Mesendoderm (in vitro differentiated cells): ENCODE measurements around the gene UBAC2.

Experiments used
- DNase-seq: peaks from one replicate; pipeline ENCODE4 v3.0.0; 2013
- H2AK5ac ChIP-seq: 2 replicates; pipeline ENCODE4 v1.6.1; 2013; ENCODE audit warnings: low read length, inconsistent platforms
- H2BK120ac ChIP-seq: 2 replicates; pipeline ENCODE4 v1.6.1; 2013; ENCODE audit warnings: low read depth, mild to moderate bottlenecking, low read length, moderate library complexity, mixed read lengths
- H2BK15ac ChIP-seq: replicated peaks from 2 replicates; pipeline ENCODE4 v1.6.1; 2013; ENCODE audit warnings: low read depth, mild to moderate bottlenecking, moderate library complexity
- H2BK5ac ChIP-seq: 2 replicates; pipeline ENCODE4 v1.6.1; 2013; ENCODE audit warnings: low read length, inconsistent platforms
- H3K18ac ChIP-seq: 2 replicates; pipeline ENCODE4 v1.6.1; 2013; ENCODE audit warnings: mild to moderate bottlenecking, low read length, mixed read lengths
- H3K23ac ChIP-seq: one replicate; pipeline ENCODE4 v1.6.1; 2013; ENCODE audit warnings: low read length
- H3K27ac ChIP-seq: 2 replicates; pipeline ENCODE4 v1.5.1; 2013; ENCODE audit warnings: low read depth, mild to moderate bottlenecking, inconsistent platforms, low read length, moderate library complexity
- H3K27me3 ChIP-seq: 2 replicates; pipeline ENCODE4 v1.6.1; 2013; ENCODE audit warnings: low read length, control low read depth, mild to moderate bottlenecking, inconsistent platforms; ENCODE audit not compliant: insufficient read depth, poor library complexity
- H3K36me3 ChIP-seq: 2 replicates; pipeline ENCODE4 v1.6.1; 2013; ENCODE audit warnings: low read length, inconsistent platforms; ENCODE audit not compliant: control insufficient read depth, insufficient read depth
- H3K4ac ChIP-seq: one replicate; pipeline ENCODE4 v1.6.1; 2013; ENCODE audit warnings: low read depth, mild to moderate bottlenecking, low read length, moderate library complexity
- H3K4me1 ChIP-seq: 2 replicates; pipeline ENCODE4 v1.6.1; 2013; ENCODE audit warnings: low read depth, low read length, inconsistent platforms; ENCODE audit not compliant: control insufficient read depth
- H3K4me2 ChIP-seq: 2 replicates; pipeline ENCODE4 v1.6.1; 2013; ENCODE audit warnings: low read length
- H3K4me3 ChIP-seq: 2 replicates; pipeline ENCODE4 v1.5.1; 2013; ENCODE audit warnings: mild to moderate bottlenecking, low read length
- H3K56ac ChIP-seq: one replicate; pipeline ENCODE4 v1.6.1; 2013; ENCODE audit warnings: low read length
- H3K79me1 ChIP-seq: 2 replicates; pipeline ENCODE4 v1.6.1; 2013; ENCODE audit warnings: low read length, inconsistent platforms
- H3K79me2 ChIP-seq: 2 replicates; pipeline ENCODE4 v1.6.1; 2013; ENCODE audit warnings: mild to moderate bottlenecking, low read length; ENCODE audit not compliant: control insufficient read depth, insufficient read depth
- H3K9ac ChIP-seq: 2 replicates; pipeline ENCODE4 v1.6.1; 2013; ENCODE audit warnings: low read length, inconsistent platforms
- H4K5ac ChIP-seq: one replicate; pipeline ENCODE4 v1.6.1; 2013; ENCODE audit warnings: low read length
- H4K8ac ChIP-seq: one replicate; pipeline ENCODE4 v1.6.1; 2013; ENCODE audit warnings: low read depth, mild to moderate bottlenecking, control low read depth, low read length, moderate library complexity
- WGBS: extraction: QIAGEN DNeasy Blood & Tissue Kit; methylation state at CpG from one replicate; pipeline ENCODE4 v1.1.7; 2013; ENCODE audit warnings: low lambda C conversion rate, missing lambda C conversion rate; ENCODE audit not compliant: insufficient coverage; ENCODE audit errors: extremely low coverage; 5-methylcytosine and 5-hydroxymethylcytosine counted together

Gene UBAC2

DNA sequence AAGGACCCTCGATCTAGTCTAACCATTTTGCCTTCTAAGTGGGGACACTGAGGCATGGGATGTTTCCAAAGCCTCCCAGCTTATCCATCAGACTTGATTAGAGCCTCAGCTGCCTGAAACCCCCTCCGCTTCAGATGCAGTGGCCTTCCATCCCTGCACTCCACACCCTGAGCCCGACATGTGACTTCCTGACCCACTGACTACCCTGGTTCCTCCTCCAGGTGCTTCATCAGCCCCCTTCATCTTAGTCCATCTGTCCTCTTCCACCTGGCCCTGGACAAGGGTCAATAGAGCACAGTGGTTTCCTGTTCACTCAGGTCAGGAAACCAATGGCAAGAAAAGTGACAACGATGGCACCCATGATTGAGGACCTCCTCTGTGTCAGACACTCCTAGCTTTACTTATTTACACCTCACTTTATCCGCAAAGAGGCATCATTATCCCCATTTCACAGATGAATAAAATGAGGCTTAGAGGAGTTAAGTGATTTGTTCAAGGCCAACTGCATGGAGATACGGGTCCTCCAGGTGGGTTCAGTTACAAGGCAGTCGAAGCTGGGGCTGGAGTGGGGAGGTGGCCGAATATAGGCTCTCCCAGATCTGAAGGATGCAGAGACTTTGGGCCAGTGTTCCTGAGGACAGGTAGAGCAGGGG lies 219.1 kb downstream of the UBAC2 start:
- no CpG with 5 or more reads among the region's 8 CpGs for WGBS
- no peak overlapping the region for H2BK15ac ChIP-seq

DNA sequence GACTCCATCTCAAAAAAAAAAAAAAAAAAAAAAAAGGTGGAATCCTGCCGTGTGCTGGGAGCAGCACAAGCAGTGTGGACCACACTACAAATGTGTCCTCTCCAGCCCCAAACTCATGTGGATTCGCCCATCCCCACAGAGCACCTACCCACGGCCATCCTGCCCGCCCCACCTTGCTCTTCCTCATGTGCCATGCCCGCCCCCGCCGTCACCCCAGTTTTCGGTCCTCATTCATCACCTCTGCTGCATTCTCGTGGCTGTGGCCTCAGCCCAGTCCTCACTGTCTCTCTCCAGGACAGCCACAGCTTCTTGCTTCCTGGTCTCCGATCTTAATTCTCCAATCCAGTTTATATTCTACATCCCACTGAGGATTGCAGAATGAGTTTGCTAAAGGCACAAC lies 220.6 kb downstream of the UBAC2 start:
- no peak overlapping the region for H2AK5ac ChIP-seq

More for the DNA sequence above, 219.1 kb downstream of the UBAC2 start:
- Histone ChIP-seq H3K27me3 (no peaks in the 10 kb centered on the region), H2AK5ac (no peak overlapping the region), H3K4me2 (no peak overlapping the region), H3K36me3 (no peaks in the 10 kb centered on the region), H3K79me2 (no peaks in the 10 kb centered on the region), H3K79me1 (no peaks in the 10 kb centered on the region), H3K18ac (no peak overlapping the region), H4K5ac (no peak overlapping the region), H2BK5ac (no peak overlapping the region), H3K4me1 (peaks cover 6% of the 10 kb centered on the region), H3K9ac (no peak overlapping the region), H2BK120ac (no peak overlapping the region), H4K8ac (no peak overlapping the region), H3K23ac (no peak overlapping the region), H3K27ac (no peak overlapping the region), H3K4me3 (no peak overlapping the region), H3K56ac (no peak overlapping the region), H3K4ac (no peak overlapping the region)
- DNase-seq, result no peak

DNA sequence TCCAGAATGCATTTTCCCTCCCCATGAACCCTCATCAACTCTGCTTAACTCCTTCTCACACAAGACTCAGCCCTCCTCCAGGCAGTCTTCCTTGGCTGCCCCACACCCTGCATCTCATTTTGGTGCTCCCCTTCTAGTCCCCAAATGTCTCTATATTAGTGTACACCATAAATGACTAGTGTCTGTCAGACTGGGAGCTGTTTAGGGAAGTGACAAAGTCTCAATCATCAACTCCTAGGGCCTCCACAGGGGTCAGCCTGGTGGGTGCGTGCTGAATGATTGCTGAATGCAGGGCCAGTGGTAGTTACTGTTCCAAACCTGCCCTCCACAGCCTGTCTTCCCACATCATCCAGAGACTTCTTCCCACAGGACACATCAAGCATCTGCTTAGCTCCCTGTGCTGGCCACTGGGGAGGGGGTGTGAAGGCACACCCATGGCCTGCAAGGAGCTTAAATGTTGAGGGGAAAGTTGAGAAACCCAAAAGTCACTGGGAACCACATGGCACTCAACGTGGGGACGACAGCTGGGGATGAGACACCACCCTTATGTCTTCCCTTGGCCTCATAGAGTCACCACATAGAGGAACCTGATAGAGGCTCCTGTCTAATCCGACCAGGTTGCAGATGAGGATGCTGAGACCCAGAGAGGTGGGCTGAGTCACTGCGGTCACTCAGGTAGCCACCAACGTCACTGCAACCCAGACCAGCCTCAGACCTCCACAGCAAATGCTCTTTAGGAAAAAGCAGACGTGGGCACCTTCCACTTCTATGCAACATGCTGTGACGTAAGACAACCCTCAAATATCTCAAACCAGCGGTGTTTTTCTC lies 221.3 kb downstream of the UBAC2 start:
- no peak overlapping the region for H3K56ac ChIP-seq
- H3K18ac ChIP-seq, result no peak overlapping the region
- no peak overlapping the region for H2BK120ac ChIP-seq
- H3K36me3 ChIP-seq, result no peaks in the 10 kb centered on the region
- no peak overlapping the region for H3K4me2 ChIP-seq
- H4K5ac ChIP-seq, result no peak overlapping the region
- WGBS, result no CpG with 5 or more reads among the region's 9 CpGs
- no peak overlapping the region for H2AK5ac ChIP-seq
- H3K9ac ChIP-seq, result no peak overlapping the region
- H2BK5ac ChIP-seq, result no peak overlapping the region
- peaks cover 3% of the 10 kb centered on the region for H3K4me1 ChIP-seq
- H3K27me3 ChIP-seq, result no peaks in the 10 kb centered on the region
- H3K4me3 ChIP-seq, result no peak overlapping the region
- H3K4ac ChIP-seq, result no peak overlapping the region
- DNase-seq, result no peak
- no peak overlapping the region for H3K23ac ChIP-seq
- H3K79me2 ChIP-seq, result no peaks in the 10 kb centered on the region
- no peak overlapping the region for H3K27ac ChIP-seq
- no peaks in the 10 kb centered on the region for H3K79me1 ChIP-seq
- H2BK15ac ChIP-seq, result no peak overlapping the region
- H4K8ac ChIP-seq, result no peak overlapping the region

More for the DNA sequence above, 220.6 kb downstream of the UBAC2 start:
- Histone ChIP-seq H3K4ac (no peak overlapping the region), H4K8ac (no peak overlapping the region), H2BK120ac (no peak overlapping the region), H3K27ac (no peak overlapping the region), H2BK15ac (no peak overlapping the region), H3K23ac (no peak overlapping the region), H3K4me3 (no peak overlapping the region), H3K4me2 (no peak overlapping the region), H3K18ac (no peak overlapping the region), H3K36me3 (no peaks in the 10 kb centered on the region), H3K4me1 (peaks cover 6% of the 10 kb centered on the region), H3K79me2 (no peaks in the 10 kb centered on the region), H2BK5ac (no peak overlapping the region), H3K79me1 (no peaks in the 10 kb centered on the region), H3K27me3 (no peaks in the 10 kb centered on the region), H3K56ac (no peak overlapping the region), H4K5ac (no peak overlapping the region), H3K9ac (no peak overlapping the region)
- no peak for DNase-seq
- WGBS, result no CpG with 5 or more reads among the region's 10 CpGs

DNA sequence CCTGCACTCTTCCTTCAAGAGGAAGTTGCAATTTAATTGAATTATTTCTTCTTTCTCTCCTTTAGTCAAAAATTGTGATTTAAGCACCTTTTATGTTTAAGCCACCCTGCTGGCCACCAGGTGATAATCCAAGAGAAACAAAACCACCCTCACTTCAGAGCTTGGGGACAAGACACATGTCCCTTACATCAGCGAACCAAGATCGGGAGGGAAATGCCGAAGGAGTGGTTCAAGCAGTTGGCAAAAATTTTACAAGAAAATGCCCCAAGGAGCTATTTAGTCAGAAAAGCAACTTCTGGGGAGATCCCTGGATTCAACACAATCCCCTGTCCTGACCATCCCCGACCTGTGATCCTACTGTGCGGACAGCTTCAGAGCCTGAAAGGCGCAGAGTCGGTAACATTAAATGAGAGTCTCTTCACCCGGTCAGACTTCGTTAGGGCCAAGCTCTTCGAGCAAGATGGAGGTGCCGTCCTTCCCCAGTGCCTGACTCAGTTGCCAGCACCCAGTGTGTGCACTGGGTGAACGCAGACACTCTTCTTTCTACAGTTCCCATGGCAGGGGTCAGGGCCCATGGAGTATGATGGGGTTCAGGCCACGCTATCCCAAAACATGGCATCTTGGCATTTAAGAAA lies 222.0 kb downstream of the UBAC2 start:
- Histone ChIP-seq H3K27ac (no peak overlapping the region), H2BK15ac (no peak overlapping the region), H3K23ac (no peak overlapping the region), H2AK5ac (no peak overlapping the region), H3K4me2 (no peak overlapping the region), H3K36me3 (no peaks in the 10 kb centered on the region), H3K27me3 (no peaks in the 10 kb centered on the region), H4K8ac (no peak overlapping the region), H3K4me1 (peaks cover 2% of the 10 kb centered on the region), H3K79me1 (no peaks in the 10 kb centered on the region), H3K56ac (no peak overlapping the region), H2BK5ac (no peak overlapping the region), H3K79me2 (no peaks in the 10 kb centered on the region), H3K4me3 (no peak overlapping the region), H4K5ac (no peak overlapping the region), H3K9ac (no peak overlapping the region), H3K18ac (no peak overlapping the region), H3K4ac (no peak overlapping the region), H2BK120ac (no peak overlapping the region)
- no CpG with 5 or more reads among the region's 13 CpGs for WGBS
- DNase-seq, result no peak

DNA sequence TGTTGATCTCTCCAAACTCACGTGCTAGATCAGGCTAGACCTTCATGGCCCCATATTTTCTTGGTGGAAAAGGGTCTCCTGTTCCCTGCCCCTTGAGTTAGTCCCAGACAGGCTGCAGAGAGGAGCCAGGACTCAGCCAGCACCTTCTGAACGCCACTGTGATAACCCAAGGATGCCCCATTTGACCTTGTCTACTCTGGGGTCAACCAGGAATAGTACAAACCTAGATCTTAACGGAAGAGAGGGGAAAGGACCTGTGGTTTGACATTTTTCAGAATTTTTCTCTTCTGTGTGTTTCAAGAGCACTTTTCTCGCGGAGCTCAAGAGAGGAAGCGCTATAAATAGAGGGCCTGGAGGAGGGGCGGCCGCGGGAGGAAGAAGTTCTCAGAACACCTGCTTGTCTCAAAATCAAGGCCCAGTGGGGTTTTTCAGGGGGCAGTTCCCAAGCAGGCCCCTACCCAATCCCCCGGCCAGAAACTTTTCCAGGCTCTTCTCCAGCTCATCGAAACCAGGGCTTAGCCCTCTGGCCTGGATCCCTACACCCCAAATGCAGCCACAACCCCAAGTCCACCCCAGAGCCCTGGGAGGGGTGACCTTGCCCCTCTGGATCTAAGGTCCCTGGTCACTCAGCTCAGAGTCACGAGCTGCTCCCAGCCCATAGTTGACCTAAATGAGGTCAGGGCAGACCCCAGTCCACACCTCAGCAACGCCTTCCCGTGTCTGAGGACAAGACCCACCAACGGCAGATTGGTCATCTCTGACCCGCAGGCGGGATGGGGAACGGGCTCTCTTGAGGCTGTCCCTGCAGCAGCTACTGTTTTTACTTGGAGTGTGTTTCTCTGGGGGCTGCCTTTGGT lies 225.1 kb downstream of the UBAC2 start:
- no peak overlapping the region for H3K23ac ChIP-seq
- no peak overlapping the region for H4K8ac ChIP-seq
- no peaks in the 10 kb centered on the region for H3K79me1 ChIP-seq
- no peak overlapping the region for H3K9ac ChIP-seq
- no CpG with 5 or more reads among the region's 18 CpGs for WGBS
- H2BK15ac ChIP-seq, result no peak overlapping the region
- H3K27me3 ChIP-seq, result no peaks in the 10 kb centered on the region
- no peaks in the 10 kb centered on the region for H3K79me2 ChIP-seq
- H3K56ac ChIP-seq, result no peak overlapping the region
- no peaks in the 10 kb centered on the region for H3K4me1 ChIP-seq
- no peak for DNase-seq
- no peak overlapping the region for H2AK5ac ChIP-seq
- no peak overlapping the region for H3K4ac ChIP-seq
- H2BK5ac ChIP-seq, result no peak overlapping the region
- H4K5ac ChIP-seq, result no peak overlapping the region
- no peaks in the 10 kb centered on the region for H3K36me3 ChIP-seq
- H2BK120ac ChIP-seq, result no peak overlapping the region
- H3K18ac ChIP-seq, result no peak overlapping the region
- no peak overlapping the region for H3K4me3 ChIP-seq
- no peak overlapping the region for H3K27ac ChIP-seq
- H3K4me2 ChIP-seq, result no peak overlapping the region
